ENCODE results near the gene RND1.
"Not testable (repeated sequence)": the region's sequence is repeated elsewhere in the genome, so short reads cannot be mapped to it uniquely, and the experiment has no call there.

RND1 gene

DNA sequence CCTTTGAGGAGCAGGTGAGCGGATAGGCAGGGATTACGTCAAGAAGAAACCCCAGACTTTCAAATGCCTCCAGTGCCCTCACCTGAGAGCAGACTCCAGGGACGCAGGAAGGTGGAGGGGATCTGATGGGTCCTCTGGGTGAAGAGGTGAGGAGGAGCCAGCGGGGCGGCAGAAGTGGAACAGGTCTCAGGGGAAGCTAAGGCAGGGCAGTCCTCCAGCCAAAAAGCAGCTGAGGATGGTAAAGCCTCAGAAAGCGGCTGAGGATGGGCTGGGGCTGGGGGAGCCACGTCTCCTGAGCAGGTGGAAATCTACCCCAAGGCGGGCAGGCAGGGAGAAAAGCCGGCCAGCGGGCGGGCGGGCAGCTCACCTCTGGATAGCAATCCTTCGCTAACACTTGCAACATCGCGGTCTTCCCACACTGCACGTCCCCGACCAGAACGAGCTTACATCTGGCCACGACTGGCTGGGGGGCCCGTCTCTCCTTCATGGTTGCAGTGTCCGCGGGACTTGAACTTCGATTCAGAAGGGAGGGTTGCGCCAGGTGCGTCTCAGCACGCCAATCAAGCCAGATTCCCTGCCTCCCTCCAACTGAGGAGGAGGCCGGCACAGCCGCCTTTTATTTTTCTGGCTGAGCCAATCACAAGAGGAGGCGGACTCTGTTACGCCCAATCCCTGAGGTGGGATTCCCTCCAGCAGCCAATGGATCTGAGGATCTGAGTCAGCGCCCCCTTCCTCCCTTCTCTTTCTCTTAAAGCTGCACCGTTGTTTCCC is at the start of gene RND1:
RND1 (minus strand) TSS at position 590 of the 771 bp plus-strand sequence; CDS start at position 487, 103 bp downstream.
- peak; percentile 75 for FAIRE-seq

DNA sequence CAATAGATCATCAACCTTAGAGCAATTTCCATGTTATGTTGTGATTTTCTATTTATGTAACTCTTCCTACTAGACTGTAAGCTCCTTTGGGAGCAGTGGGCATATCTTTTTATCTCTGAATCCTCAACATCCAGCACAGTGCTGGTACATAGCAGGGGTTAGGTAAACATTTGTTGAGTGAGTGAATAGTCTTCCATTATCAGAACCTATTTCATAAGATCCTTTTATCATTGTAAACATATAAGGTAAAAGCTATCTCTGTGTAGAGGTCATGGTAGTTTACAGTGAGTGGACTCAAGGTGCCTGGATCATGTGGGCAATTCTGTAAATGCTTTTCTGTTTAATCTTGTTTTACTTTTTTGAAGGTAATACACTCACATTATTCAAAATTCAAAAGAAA is 44.5 kb upstream of the RND1 start:
- FAIRE-seq, result no peak

DNA sequence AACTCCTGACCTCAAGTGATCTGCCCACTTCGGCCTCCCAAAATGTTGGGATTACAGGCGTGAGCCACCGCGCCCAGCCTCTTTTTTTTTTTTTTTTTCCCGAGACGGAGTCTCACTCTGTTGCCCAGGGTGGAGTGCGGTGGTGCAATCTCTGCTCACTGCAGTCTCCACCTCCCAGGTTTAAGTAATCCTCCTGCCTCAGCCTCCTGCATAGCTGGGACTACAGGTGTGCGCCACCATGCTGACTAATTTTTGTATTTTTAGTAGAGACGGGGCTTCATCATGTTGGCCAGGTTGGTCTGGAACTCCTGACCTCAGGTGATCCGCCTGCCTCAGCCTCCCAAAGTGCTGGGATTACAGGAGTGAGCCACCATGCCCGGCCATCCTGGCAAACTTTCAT is 44.0 kb upstream of the RND1 start:
- FAIRE-seq, result not testable (repeated sequence)

DNA sequence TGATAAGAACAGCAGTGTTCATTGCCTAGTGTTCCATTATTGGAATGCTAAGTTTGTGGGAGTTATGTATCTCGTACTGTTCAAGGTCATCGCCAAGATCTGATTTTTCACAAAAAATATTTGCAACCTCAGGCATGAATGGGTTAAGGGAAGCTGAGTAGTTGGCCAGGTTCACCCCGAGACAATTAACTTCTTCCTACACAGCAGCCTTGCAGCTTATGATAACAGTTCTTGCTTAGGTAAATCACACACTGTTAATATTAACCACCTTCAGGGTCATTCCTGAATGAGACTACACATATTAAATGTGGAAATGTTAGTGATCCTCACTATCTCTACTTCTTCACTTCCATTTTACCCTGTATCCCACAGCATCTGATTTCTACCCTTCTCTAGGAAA is 41.6 kb upstream of the RND1 start:
- FAIRE-seq, result no peak

DNA sequence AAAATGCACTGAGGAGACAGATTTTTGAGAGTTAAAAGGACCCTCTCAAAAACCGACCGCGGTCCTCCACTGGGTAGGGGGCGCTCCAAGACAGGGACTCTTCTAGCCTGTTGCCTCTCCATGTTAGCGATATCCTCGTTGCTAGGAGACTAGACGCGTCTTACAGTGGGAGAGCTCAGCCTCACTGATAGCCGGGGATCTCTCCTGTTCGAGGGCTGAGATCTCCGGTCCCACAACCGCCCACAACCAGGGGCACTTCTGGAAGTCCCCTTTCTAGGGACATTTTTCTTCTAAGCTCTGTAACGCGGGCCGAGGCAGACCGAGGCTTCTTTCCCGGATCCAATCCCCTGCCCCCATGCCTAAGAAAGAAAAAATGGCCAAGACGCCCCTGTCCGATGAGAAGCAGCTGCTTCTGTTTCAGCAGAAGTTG is 38.3 kb upstream of the RND1 start:
- FAIRE-seq, result no peak

DNA sequence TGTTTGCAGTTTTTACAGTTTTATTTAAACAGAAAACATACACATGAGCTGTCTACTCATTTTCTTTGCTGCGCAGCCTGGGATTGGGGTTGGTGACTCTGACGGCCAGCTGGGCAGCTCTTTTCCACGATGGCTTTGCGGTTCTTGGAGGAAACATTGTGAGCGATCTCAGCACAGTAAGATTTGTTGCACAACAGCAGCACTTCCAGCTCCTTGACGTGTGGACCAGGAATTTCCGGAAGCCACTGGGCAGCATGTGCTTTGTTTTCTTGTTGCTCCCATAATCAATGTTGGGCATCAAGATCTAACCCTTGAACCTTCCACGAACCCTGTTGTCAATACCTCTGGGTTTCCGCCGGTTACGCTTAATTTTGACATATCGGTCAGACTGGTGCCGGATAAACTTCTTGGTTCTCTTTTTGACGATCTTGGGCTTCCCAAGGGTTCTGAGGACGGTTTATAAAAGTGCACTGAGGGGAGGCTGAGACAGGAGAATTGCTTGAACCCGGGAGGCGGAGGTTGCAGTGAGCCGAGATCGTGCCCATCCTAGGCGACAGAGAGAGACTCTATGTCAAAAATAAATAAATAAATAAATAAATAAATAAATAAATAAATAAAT is 37.8 kb upstream of the RND1 start:
- FAIRE-seq, result no peak

DNA sequence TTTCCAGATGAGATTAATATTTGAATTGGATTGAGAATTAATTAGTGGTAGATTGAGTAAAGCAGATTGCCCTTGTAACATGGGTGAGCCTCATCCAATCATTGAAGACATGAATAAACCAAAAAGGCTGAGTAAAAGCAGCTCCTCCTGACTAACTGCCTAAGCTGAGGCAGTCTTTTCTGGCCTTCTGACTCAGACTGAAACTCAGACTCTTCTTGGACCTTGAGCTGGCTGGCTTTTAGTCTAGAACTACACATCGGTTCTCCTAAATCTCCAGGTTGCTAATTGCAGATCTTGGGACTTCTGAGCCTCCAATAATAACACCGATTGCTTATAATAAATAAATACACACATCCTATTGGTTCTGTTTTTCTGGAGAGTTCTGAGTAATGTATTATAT is 35.6 kb upstream of the RND1 start:
- no peak for FAIRE-seq

DNA sequence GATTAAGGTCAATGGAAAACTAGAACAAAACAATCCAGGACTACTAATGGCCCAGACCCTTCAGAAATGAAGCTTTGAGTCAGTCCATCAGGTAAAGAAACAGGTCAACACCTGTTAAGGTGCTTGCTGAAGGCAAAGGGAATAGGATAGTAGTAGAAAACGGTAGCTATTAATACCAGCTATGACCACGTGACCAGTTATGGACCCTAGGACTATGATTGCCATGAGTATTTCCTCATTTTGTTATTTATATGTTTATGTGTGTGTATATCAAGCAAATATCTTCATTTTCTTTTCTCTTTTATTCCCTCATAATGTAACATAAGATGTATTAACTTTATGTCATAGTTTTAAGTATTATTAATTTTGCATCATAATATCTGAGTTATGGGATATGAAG is 34.0 kb upstream of the RND1 start:
- no peak for FAIRE-seq

DNA sequence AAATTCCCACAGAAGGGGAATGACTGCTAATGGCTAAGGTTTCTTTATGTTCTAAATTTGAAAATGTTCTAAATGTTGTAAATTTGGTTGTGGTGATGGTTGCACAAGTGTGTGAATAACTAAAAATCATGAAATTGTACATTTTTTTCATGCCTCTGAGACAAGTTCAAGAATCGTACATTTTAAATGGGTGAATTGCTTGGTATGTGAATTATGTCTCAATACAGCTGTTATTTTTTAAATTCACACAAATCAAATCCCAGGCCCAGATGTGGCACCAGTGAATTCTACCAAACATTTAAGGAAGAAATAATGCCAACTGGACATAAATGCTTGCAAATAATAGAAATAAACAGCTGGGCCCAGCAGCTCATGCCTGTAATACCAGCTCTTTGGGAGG is 28.6 kb upstream of the RND1 start:
- no peak for FAIRE-seq

DNA sequence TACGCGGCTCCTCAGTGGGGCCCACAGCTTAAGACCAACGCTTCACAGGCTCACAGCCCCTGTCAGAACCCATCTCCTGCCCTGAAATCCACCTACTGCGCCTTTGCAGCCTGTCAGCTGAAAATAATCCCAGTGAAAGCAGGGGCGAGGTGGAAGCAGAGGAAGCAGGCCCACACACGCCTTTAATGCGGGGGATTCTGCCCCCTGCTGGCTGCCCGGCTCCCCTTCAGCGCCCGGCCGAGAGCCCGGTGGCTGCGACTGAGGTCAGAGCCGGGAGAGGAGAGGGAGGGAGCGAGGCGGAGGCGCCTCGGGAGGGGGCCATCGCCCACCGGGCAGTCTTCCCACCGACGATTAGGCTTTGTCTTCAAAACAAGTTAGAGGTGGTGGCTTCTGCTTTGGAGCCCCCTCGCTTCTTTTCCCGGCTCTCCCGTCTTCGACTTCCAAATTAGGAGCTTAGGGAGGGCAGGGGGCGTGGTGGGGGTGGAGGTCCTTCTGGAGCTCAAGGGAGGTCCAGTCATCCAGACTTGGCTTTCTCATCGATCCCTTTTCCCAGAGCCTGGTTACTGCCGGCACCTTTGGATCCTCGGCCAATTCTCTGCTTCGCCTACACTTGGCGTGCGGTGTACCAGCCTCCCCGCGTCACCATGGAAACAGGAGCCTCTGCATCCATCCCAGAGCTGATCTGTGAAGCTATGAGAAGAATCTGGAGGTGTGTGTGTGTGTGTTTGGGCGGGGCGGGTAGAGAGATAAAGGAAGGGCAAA is 25.2 kb upstream of the RND1 start:
- no peak for FAIRE-seq

DNA sequence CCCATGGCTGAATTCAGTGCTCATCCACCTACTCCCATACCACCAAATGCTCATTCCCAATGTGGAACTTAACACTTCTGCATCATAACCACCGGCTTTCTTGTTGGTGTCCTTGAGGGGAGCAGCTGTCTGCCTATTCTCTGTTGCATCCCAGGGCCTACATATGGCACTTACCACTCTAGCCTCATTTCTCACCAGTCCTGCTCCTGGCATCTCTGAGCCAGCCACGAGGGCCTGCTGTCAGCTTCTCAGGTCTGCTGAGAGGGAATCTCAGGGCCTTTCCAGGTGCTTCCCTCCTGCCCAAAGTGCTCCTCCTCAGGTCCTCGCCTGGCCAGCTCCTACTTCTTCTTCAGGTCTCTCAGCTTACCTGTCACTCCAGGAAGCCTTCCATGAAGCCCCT is 24.0 kb upstream of the RND1 start:
- no peak for FAIRE-seq

DNA sequence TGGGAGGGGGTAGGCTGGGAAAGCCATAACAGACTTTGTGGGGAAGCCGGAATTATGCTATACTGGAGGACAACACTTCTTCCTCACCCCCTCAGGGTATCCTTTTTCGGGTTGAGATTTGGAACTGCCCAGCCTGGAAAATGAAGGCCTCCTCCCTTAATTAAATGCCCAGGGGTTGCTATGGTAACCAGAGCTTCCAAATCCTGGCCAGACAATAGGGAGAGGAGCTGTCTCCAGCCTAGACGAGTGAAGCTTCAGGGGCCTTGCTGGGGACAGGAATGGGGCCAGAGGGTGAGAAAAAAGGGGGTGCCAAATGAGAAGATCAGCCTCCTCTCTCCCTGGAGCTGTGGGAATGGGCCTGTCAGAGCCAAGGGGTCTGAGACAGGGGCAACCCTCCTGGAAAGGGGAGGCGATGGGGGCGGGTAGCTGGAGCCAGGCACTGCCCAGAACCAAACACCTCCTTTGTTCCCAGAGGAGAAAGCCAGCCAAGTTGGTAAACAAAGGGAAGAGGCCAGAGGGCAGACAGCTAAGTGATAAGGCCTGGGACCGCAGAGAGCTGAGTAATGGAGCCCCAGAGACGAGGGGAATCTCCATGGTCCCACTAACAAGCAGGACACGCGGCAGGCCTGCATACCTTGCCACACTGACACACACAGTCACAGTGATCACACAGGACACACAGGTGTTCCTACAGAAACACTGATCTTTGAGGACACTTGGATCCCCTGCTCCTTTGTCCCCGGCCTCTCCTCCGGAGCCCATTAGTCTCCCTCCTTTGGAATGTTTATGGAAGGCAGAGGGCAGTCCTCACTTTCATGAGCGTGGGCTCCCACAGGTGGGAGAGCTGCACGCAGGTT is 17.9 kb upstream of the RND1 start:
- no peak for FAIRE-seq

DNA sequence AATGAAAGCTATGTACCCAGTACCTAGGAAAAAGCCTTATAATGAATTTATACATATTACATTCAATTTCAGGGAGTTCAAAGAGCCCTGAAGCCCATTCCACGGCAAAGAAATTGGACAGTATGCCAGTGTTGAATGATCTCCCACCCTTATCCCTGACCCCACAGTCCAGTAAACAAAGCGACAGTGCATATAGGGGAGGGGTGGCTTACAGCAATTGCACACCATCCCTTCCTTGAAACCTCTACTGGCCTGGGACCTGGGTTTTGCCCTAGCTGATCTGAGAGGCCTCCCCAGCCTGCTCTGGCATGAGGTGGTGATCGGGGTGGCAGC is 17.3 kb upstream of the RND1 start:
- no peak for FAIRE-seq

DNA sequence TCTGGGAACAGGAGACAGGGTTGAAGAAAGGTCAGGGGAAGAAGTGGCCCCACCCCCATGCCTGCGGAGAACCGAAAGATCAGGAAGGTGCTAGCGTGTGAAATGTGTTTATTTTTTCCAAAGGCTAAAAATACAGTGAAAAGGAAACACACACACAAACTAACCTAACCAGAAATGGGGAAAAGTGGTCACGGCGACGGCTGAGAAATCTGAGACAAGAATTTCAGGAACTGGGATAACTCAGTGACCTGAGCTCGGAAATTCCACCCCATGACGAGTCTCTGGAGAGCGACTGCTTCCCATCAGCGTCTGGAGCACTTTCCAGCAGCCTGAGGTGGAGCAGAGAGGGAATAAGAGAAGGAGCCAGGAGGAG is 16.6 kb upstream of the RND1 start:
- FAIRE-seq, result no peak

DNA sequence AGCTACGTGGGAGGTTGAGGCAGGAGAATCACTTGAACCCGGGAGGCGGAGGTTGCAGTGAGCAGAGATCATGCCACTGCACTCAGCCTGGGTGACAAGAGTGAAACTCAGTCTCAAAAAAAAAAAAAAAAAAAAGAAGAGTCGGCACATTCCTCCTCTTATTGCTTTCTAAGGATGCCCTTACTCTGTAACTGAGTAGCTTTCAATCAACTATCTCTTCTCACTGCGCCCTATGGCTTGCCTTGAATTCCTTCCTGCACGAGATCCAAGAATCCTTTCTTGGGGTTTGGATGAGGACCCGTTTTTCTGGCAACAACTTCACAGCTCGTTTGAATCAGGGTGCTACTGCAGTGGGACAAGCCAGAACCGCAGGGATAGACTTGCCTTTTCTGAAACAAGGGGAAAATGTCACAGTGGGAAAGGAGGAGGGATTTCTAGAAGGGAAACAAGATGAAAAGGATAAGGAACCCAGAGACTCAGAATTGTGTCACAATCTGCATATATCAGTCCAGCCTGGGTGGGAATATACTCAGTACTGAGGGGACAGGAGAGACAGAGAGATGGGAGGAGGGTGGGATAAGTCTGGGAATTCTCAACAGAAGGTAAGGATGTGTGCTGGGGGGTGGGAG is 16.1 kb upstream of the RND1 start:
- no peak for FAIRE-seq

DNA sequence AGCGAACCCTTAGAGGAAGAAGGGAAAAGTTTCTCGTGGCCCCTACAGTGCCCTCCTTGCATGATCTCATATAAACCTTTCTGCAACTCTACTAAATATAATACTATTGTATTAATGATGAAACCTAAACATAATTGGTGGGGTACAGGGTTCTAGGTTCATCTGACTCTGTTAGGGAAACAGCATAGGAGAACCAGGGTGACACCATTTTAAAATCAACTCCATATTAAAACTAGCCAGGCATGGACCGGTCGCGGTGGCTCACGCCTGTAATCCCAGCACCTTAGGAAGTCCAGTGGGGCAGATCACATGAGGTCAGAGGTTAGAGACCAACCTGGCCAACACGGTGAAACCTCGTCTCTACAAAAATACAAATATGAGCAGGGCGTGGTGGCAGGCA is 15.0 kb upstream of the RND1 start:
- FAIRE-seq, result no peak

DNA sequence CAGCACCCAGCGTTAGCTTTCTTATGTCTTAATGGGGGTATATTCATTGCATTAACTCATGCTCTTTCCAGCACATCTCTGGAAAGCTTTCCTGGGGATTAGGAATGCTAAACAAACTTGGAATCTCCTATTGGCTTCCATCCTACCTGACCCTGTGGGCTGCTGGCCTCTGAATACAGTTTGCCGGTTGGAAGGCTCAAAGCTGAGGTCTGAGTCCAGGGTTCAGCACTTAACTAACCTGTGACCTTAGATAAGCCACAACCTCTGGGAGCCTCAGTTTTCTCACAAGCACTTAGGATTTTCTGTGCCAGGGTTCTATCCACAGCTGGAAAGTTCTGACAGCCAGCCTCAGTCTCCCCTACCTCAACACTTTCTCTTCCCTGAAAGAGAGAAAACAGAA is 12.9 kb upstream of the RND1 start:
- FAIRE-seq, result no peak

DNA sequence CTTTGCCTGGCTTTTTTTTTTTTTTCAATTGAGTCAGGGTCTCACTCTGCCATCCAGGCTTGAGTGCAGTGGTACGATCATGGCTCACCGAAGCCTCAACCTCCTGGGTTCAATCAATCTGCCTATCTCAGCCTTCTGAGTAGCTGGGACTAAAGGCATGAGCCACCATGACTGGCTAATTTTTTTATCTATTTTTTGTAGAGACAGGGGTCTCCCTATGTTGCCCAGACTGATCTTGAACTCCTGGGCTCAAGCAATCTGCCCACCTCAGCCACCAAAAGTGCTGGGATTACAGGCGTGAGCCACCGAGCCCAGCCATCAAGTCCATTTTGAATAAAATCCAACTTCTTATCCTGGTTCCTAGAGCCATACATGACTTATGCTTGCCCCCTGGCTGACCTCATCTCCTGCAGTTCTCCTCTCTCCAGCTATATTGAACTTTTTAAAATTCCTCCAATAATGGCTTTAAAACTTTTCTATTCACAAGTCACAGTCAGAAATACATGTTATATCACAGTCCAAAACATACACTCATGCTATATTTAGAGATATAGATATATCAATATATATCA is 10.4 kb upstream of the RND1 start:
- no peak for FAIRE-seq

DNA sequence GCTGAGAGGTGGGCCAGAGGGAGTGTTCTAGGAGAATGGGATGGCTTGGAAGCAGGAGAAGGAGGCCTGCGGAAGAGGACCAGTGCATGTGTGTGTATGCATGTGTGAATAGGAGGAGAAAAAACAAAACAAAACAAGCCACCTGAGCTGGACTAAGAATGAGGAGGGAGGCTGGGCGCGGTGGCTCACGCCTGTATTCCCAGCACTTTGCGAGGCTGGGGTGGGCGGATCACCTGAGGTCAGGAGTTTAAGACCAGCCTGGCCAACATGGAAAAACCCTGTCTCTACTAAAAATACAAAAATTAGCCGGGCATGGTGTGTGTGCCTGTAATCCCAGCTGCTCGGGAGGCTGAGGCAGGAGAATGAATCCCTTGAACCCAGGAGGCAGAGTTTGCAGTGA is 7.9 kb upstream of the RND1 start:
- not testable (repeated sequence) for FAIRE-seq

DNA sequence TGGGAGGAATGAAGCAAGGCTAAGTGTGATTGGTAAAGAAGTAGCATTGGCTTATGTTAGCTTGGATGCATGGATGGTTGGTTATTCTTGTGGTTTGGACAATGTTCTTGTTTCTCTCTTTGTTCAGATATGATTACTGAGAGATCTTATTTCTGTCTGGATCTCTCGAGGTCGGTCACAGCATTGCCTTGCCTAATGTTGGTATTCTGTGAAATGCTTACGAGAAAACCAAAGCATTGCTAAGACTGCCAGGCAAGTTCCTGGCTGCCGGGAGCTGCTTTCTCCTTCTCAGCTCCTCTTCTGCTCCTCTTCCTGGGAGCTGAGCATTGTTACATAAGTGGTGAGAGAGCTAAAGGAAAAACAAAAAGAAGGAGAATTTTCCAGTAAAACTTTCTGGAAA is 7.4 kb upstream of the RND1 start:
- FAIRE-seq, result no peak

DNA sequence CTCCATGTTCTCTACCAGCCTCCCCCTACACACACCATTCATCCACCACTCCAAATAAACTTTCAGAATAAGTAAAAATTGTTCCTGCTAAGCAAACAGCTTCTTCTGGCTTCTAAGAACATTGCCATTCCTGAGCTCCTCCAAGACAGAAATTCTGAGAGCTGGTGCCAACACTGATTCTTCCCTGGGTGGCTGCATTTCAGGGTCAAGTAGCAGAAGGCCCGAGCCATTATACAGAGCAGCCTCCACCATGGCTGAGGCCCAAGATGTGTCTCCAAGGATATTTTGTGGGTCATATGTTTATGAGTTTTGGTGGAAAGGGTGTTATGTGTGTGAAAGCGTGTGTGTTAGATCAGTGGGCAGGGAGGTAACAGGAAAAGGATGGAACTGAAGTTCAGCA is 3.5 kb upstream of the RND1 start:
- FAIRE-seq, result no peak

DNA sequence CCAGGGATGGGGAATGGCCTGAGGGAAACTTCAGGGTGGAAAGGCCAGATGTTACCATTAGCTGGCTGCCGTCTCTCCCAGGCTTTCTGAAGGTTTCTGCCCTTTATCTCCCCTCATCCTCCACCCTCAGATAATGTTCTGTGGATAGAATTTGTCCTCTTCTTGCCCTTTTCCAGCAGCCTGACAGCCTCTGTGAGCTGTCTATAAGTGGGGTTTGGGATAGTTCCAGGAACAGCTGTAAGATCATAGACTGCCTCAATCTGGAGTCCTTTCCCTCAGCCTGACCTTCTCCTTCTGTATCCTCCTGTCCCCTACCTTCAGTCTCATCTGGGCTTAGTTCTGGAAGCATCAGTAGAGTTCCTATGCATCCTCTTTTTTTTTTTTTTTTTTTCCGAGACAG is 2.8 kb upstream of the RND1 start:
- FAIRE-seq, result no peak

All from colon (tissue), 2 donors.